K562 (cell line): Measurements from ENCODE around the gene CRELD2. TPM values are rescaled to one million over a fixed set of nuclear protein-coding genes. Genes with fewer than 3 reads are reported as not detected.

Source experiments
- ATAC-seq: fragments of 200-7000 bp; cut with Tn5 transposase; 3 replicates; pipeline ENCODE4 v1.9.1; 2020; ENCODE audit warnings: moderate library complexity
- BruUV-seq: library from RNA; stranded (reverse); fragments of 400-500 nt; replicated peaks from 2 replicates; lab custom pipeline; 2021; lab: Mats Ljungman, UMichigan
- CTCF ChIA-PET: fragments of 300-600 bp; formaldehyde crosslinking; extraction: SDS; loops from one replicate; lab custom pipeline; 2021; ENCODE audit warnings: low intra/inter-chr PET ratio; lab: Yijun Ruan, JAX
- POLR2A ChIA-PET: fragments of 300-600, 350-650 bp; sonication (Branson Sonifier 250); formaldehyde crosslinking; extraction: SDS; loops from one replicate; lab custom pipeline; 2021; ENCODE audit warnings: antibody characterized with exemption, inconsistent platforms; lab: Yijun Ruan, JAX
- DNase-seq, 4 experiments: peaks; one replicate each; pipeline versions ENCODE4 v3.0.0 to v3.0.0-alpha.2; 2011 to 2018; ENCODE audit warnings: low spot score in 3 of 4, mixed read lengths in 3 of 4; ENCODE audit errors: extremely low read depth in 1 of 4
- FAIRE-seq: peaks from 2 replicates; lab custom pipeline; 2011; peaks lifted over from hg19 to GRCh38; lab: Jason Lieb, UNC
- H2AFZ ChIP-seq: 2 replicates; pipeline ENCODE4 v1.6.0; 2011; ENCODE audit warnings: low read depth, low read length, control low read depth, inconsistent platforms
- H3K27ac ChIP-seq: fragments of 200-600 bp; 3 replicates; pipeline ENCODE4 v1.8.0; 2011; ENCODE audit warnings: low read depth, mild to moderate bottlenecking, control low read depth, inconsistent platforms, low read length, moderate library complexity, mixed read lengths; ENCODE audit errors: extremely low read depth
- H3K27me3 ChIP-seq, 2 experiments: fragments of 300-600 bp in 1 of 2; 2 replicates in 1 of 2; 3 replicates in 1 of 2; pipeline versions ENCODE4 v1.6.0 to v1.8.0; 2011; ENCODE audit warnings: inconsistent platforms in 2 of 2, low read length in 2 of 2, mild to moderate bottlenecking in 1 of 2, mixed read lengths in 1 of 2, moderate library complexity in 1 of 2; ENCODE audit not compliant: control insufficient read depth in 2 of 2, insufficient read depth in 2 of 2
- H3K36me3 ChIP-seq: fragments of 300-600 bp; 3 replicates; pipeline ENCODE4 v1.8.0; 2011; ENCODE audit warnings: mild to moderate bottlenecking, low read length, inconsistent platforms; ENCODE audit not compliant: control insufficient read depth, insufficient read depth
- H3K4me1 ChIP-seq, 2 experiments: fragments of 200-600 bp in 1 of 2; replicated peaks in 1 of 2; 2 replicates in 1 of 2; 3 replicates in 1 of 2; pipeline versions ENCODE4 v1.5.1 to v1.8.0; 2011; ENCODE audit warnings: inconsistent platforms in 2 of 2, low read length in 2 of 2, mild to moderate bottlenecking in 1 of 2, mixed read lengths in 1 of 2, moderate library complexity in 1 of 2; ENCODE audit not compliant: control insufficient read depth in 2 of 2, insufficient read depth in 2 of 2
- H3K4me2 ChIP-seq: 2 replicates; pipeline ENCODE4 v1.6.1; 2011; ENCODE audit warnings: low read length, control low read depth, inconsistent platforms, mixed read lengths; ENCODE audit not compliant: insufficient read depth
- H3K4me3 ChIP-seq: fragments of 200-600 bp; sonication (generic), shearing (Covaris generic); 2 replicates; pipeline ENCODE4 v1.5.1; 2016; ENCODE audit warnings: control low read depth, inconsistent platforms
- H3K79me2 ChIP-seq: fragments of 200-600 bp; 3 replicates; pipeline ENCODE4 v1.8.0; 2011; ENCODE audit warnings: low read length, inconsistent platforms; ENCODE audit not compliant: control insufficient read depth, insufficient read depth
- H3K9ac ChIP-seq, 2 experiments: 2 replicates each; pipeline versions ENCODE4 v1.6.0 to v1.6.1; 2011; ENCODE audit warnings: low read depth in 2 of 2, low read length in 2 of 2, control low read depth in 1 of 2, inconsistent platforms in 1 of 2, mild to moderate bottlenecking in 1 of 2, mixed read lengths in 1 of 2; ENCODE audit not compliant: insufficient read depth in 1 of 2
- H3K9me1 ChIP-seq: one replicate; pipeline ENCODE4 v1.6.0; 2011; ENCODE audit warnings: inconsistent platforms, mild to moderate bottlenecking, low read length, moderate library complexity; ENCODE audit not compliant: control insufficient read depth, insufficient read depth
- H3K9me3 ChIP-seq: replicated peaks from 2 replicates; pipeline ENCODE4 v1.5.1; 2011; ENCODE audit warnings: low read depth, low read length, inconsistent platforms; ENCODE audit not compliant: control insufficient read depth, insufficient read depth
- H4K20me1 ChIP-seq: replicated peaks from 2 replicates; pipeline ENCODE4 v1.6.1; 2011; ENCODE audit warnings: low read length, inconsistent platforms, mixed read lengths; ENCODE audit not compliant: control insufficient read depth, insufficient read depth
- BCOR ChIP-seq: fragments of 450-650 bp; IDR thresholded peaks from 2 replicates; pipeline ENCODE4 v1.6.1; 2016
- CAMTA2 ChIP-seq: fragments of 250-450 bp; sonication (Bioruptor Pico); conservative IDR thresholded peaks from 2 replicates; pipeline ENCODE4 v1.5.1; 2022
- CHD2 ChIP-seq: IDR thresholded peaks from 2 replicates; pipeline ENCODE4 v1.6.1; 2011; ENCODE audit warnings: low read depth, low read length
- MCM5 ChIP-seq: fragments of 450-650 bp; IDR thresholded peaks from 2 replicates; pipeline ENCODE4 v1.6.1; 2016; ENCODE audit warnings: low read depth
- MYC ChIP-seq, 2 experiments: fragments of 250-450 bp in 1 of 2; sonication (Bioruptor Pico) in 1 of 2; IDR thresholded peaks; 2 replicates each; pipeline versions ENCODE4 v1.5.1 to v1.6.1; 2012 to 2021; ENCODE audit warnings: low read depth in 2 of 2, borderline replicate concordance in 1 of 2, improper control_type of control experiment in 1 of 2, low read length in 1 of 2, mild to moderate bottlenecking in 1 of 2, moderate library complexity in 1 of 2
- NCOR1 ChIP-seq: fragments of 450-650 bp; IDR thresholded peaks from 2 replicates; pipeline ENCODE4 v1.6.1; 2016; ENCODE audit warnings: mild to moderate bottlenecking, moderate library complexity
- PCBP2 ChIP-seq: fragments of 200-400 bp; formaldehyde crosslinking; IDR thresholded peaks from 2 replicates; pipeline ENCODE4 v1.6.1; 2018; ENCODE audit warnings: low read length, low read depth, mild to moderate bottlenecking, moderate library complexity; ENCODE audit not compliant: poor library complexity, severe bottlenecking
- PML ChIP-seq: IDR thresholded peaks from 2 replicates; pipeline ENCODE4 v1.6.1; 2012; ENCODE audit warnings: low read length, inconsistent platforms
- POU5F1 ChIP-seq: fragments of 150-350 bp; IDR thresholded peaks from 2 replicates; pipeline ENCODE4 v1.6.1; 2014; ENCODE audit warnings: borderline replicate concordance, low read length, low read depth, mild to moderate bottlenecking; ENCODE audit not compliant: partially characterized antibody
- RB1 ChIP-seq: fragments of 450-650 bp; IDR thresholded peaks from 2 replicates; pipeline ENCODE4 v1.6.1; 2017; ENCODE audit warnings: low read depth, mild to moderate bottlenecking
- SMARCB1 ChIP-seq: IDR thresholded peaks from 2 replicates; pipeline ENCODE4 v1.6.1; 2011; ENCODE audit warnings: improper control_type of control experiment, low read depth; ENCODE audit not compliant: insufficient read length
- U2AF2 ChIP-seq: fragments of 200-400 bp; formaldehyde crosslinking; optimal IDR thresholded peaks from 2 replicates; pipeline ENCODE3; 2017; ENCODE audit warnings: low read depth, mild to moderate bottlenecking, low read length
- ZNF277 ChIP-seq: fragments of 250-450 bp; sonication (Bioruptor Pico); IDR thresholded peaks from 2 replicates; pipeline ENCODE4 v1.8.0; 2022; ENCODE audit warnings: inconsistent platforms, mild to moderate bottlenecking, moderate library complexity, borderline replicate concordance
- ZNF551 ChIP-seq: fragments of 250-450 bp; sonication (Bioruptor Pico); IDR thresholded peaks from 2 replicates; pipeline ENCODE4 v1.5.0; 2021; ENCODE audit warnings: mild to moderate bottlenecking, moderate library complexity
- WGBS: fragments of 100-300 bp; shearing (Covaris generic); methylation state at CpG from one replicate; pipeline ENCODE4 v1.1.6; 2016; ENCODE audit warnings: low coverage, mixed read lengths; ENCODE audit not compliant: insufficient coverage; ENCODE audit errors: missing lambda C conversion rate; 5-methylcytosine and 5-hydroxymethylcytosine counted together
- in situ Hi-C: fragments of 300-500 bp; cut with MboI; formaldehyde crosslinking; loops from 4 replicates; pipeline ENCODE4 v1.15.0; 2018; ENCODE audit warnings: inconsistent platforms, mixed read lengths
- intact Hi-C: fragments of 100-400 bp; cut with micrococcal nuclease; formaldehyde crosslinking; loops from 2 replicates; pipeline ENCODE4 v1.14.2; 2022
- polyA plus RNA-seq, 8 experiments: library from polyadenylated mRNA; depleted of rRNA in 4 of 8; stranded (reverse) in 5 of 8; unstranded in 3 of 8; fragments of >200 nt; fragmentation: Nextera tagmentation in 2 of 8; fragmentation: Illumina TruSeq in 1 of 8; extraction: Ambion mirVana in 2 of 8; extraction: Trizol in 1 of 8; gene quantifications; 2 replicates each; pipeline versions ENCODE4 v1.2.1 to v1.2.3, GENCODE V29; 2011 to 2014; ENCODE audit warnings: inconsistent platforms in 1 of 8, missing spikeins in 1 of 8
- total RNA-seq, 7 experiments: library from RNA; depleted of rRNA in 6 of 7; stranded (reverse); fragments of >200 nt in 6 of 7; fragmentation: Illumina TruSeq in 2 of 7; extraction: Trizol in 2 of 7; gene quantifications; 2 replicates each; pipeline versions ENCODE4 v1.2.1 to v1.2.3, GENCODE V29; 2011 to 2021; ENCODE audit warnings: low replicate concordance in 1 of 7
- TF ChIP-seq, protein P1 (sequence below), 2 experiments: fragments of 450-650 bp; IDR thresholded peaks; 2 replicates each; pipeline ENCODE4 v1.6.1; 2016
- TF ChIP-seq, protein P2 (sequence below): fragments of 250-450 bp; sonication (Bioruptor Pico); IDR thresholded peaks from 2 replicates; pipeline ENCODE4 v1.9.0; 2021; ENCODE audit warnings: mild to moderate bottlenecking

The CRELD2 gene
- total and polyA plus RNA-seq, 9 of the 15 experiments (the other 6 are each of a cell fraction or from before 2014, with no cell fraction given) = 0.96 to 25.3 (median 8.8) TPM

- TF ChIP-seq, protein P1, sequence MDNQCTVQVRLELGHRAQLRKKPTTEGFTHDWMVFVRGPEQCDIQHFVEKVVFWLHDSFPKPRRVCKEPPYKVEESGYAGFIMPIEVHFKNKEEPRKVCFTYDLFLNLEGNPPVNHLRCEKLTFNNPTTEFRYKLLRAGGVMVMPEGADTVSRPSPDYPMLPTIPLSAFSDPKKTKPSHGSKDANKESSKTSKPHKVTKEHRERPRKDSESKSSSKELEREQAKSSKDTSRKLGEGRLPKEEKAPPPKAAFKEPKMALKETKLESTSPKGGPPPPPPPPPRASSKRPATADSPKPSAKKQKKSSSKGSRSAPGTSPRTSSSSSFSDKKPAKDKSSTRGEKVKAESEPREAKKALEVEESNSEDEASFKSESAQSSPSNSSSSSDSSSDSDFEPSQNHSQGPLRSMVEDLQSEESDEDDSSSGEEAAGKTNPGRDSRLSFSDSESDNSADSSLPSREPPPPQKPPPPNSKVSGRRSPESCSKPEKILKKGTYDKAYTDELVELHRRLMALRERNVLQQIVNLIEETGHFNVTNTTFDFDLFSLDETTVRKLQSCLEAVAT (IDR thresholded peaks at IDR 0.05) = peak in 1 of 2 experiments; percentile 25; a peak in 1 of 4 replicates
- TF ChIP-seq MCM5 = no peak
Measured at GRCh38 chr22:49972163-49973017, 54.0 kb downstream of the CRELD2 start (continued).

DNA sequence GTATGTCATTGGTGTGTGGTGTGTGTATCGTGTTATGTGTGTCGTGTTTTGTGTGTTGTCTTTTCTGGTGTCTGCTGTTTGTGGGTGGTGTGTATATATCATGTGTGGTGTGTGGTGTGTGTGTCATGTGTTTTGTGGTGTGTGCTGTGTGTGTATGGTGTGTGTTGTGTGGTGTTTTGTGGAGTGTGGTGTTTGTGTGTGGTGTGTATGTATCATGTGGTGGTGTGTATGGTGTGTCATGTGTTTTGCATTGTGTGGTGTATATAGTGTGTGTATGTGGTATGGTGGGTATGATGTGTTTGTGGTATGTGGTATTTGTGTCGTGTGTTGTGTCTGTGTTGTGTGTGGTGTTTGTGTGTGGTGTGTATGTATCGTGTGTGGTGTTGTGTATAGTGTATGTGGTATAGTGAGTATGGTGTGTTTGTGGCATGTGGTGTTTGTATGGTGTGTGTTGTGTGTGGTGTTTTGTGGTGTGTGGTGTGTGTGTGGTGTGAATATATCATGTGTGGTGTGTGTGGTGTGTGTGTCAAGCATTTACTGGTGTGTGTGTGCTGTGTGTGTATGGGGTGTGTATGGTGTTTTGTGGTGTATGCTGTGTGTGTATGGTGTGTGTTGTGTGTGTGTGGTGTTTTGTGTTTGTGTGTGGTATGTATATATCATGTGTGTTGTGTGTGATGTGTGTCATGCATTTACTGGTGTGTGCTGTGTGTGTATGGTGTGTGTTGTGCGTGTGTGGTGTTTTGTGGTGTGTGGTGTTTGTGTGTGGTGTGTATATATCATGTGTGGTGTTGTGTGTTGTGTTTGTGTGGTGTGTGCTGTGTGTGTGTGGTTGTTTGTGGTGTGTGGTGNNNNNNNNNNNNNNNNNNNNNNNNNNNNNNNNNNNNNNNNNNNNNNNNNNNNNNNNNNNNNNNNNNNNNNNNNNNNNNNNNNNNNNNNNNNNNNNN is 54.9 kb downstream of the CRELD2 start:
- FAIRE-seq = no peak
- in situ Hi-C loops = no loop called here
- BruUV-seq = no TSS peak
- Histone ChIP-seq H3K9ac (no peak overlapping the region), H3K9me1 (peaks cover 4% of the 10 kb centered on the region), H3K36me3 (no peaks in the 10 kb centered on the region), H3K79me2 (peaks cover 5% of the 10 kb centered on the region; the same call in 2 of the 3 replicates), H3K4me3 (no peak overlapping the region), H2AFZ (no peak overlapping the region), H3K4me2 (0 out of 2 replicates have a peak overlapping the region, but pooled peaks have one; percentile 25), H3K27me3 (no peaks in the 10 kb centered on the region; a peak in 1 of 5 replicates), H4K20me1 (no peaks in the 10 kb centered on the region), H3K4me1 (peaks cover 13 to 62% of the 10 kb centered on the region in 2 experiments), H3K27ac (peak overlapping the region; percentile 26; the same call in 1 of the 3 replicates), H3K9me3 (no peaks in the 10 kb centered on the region)
- no peak for ATAC-seq
- no peak for DNase-seq
- WGBS = 85% methylated on average over 4 of the region's 5 CpGs
- POLR2A ChIA-PET = no interaction called here
- CTCF ChIA-PET = no interaction called here
- intact Hi-C loops = loop anchor here (5.0 kb wide), 1 partner anchor 41 kb away; no protein-coding TSS in a partner anchor
- TF ChIP-seq SMARCB1 = no peak
- TF ChIP-seq U2AF2 = no peak
- TF ChIP-seq ZNF551 = no peak
- no peak for TF ChIP-seq PCBP2
- peak; percentile 37; the same call in 1 of the 2 replicates for TF ChIP-seq BCOR
- TF ChIP-seq PML = no peak
- no peak for TF ChIP-seq CAMTA2 (CRISPR knock-in tag)
- no peak for TF ChIP-seq ZNF277 (CRISPR knock-in tag)
- no peak for TF ChIP-seq NCOR1
- no peak for TF ChIP-seq RB1
- TF ChIP-seq CHD2 = no peak
- no peak for TF ChIP-seq MYC (IDR thresholded peaks at IDR 0.05; ENCODE audit: low read depth, low read length)
- no peak for TF ChIP-seq MYC (CRISPR knock-in tag; IDR thresholded peaks at IDR 0.05; ENCODE audit: borderline replicate concordance, low read depth)
- no peak for TF ChIP-seq POU5F1
- TF ChIP-seq, protein P2, sequence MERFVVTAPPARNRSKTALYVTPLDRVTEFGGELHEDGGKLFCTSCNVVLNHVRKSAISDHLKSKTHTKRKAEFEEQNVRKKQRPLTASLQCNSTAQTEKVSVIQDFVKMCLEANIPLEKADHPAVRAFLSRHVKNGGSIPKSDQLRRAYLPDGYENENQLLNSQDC (CRISPR knock-in tag) = no peak
